Osteoblast (primary cell): ENCODE results near the gene GATAD2A. TPM values are rescaled to one million over a fixed set of nuclear protein-coding genes. Genes with fewer than 3 reads are reported as not detected.

ENCODE experiments used
- DNase-seq: peaks from one replicate; pipeline ENCODE4 v3.0.0; 2011; ENCODE audit warnings: low spot score, mixed read lengths; ENCODE audit not compliant: insufficient read length; ENCODE audit errors: missing footprints
- H2AFZ ChIP-seq: 2 replicates; pipeline ENCODE4 v1.6.0; 2011; ENCODE audit warnings: mild to moderate bottlenecking, low read length
- H3K27ac ChIP-seq: 2 replicates; pipeline ENCODE4 v1.5.1; 2011; ENCODE audit warnings: mild to moderate bottlenecking, low read depth, low read length, moderate library complexity
- H3K27me3 ChIP-seq: 2 replicates; pipeline ENCODE4 v1.6.0; 2012; ENCODE audit warnings: mild to moderate bottlenecking, control low read depth, inconsistent platforms, low read length, moderate library complexity; ENCODE audit not compliant: insufficient read depth
- H3K36me3 ChIP-seq: 2 replicates; pipeline ENCODE4 v1.5.1; 2011; ENCODE audit warnings: mild to moderate bottlenecking, low read length, control low read depth, moderate library complexity; ENCODE audit not compliant: insufficient read depth
- H3K4me1 ChIP-seq: 2 replicates; pipeline ENCODE4 v1.5.1; 2011; ENCODE audit warnings: mild to moderate bottlenecking, low read length, control low read depth, moderate library complexity; ENCODE audit not compliant: insufficient read depth
- H3K4me2 ChIP-seq: 2 replicates; pipeline ENCODE4 v1.6.0; 2011; ENCODE audit warnings: mild to moderate bottlenecking, low read length; ENCODE audit not compliant: insufficient read depth
- H3K4me3 ChIP-seq: fragments of 200-600 bp; sonication (generic); 3 replicates; pipeline ENCODE4 v1.5.1; 2012; ENCODE audit warnings: mild to moderate bottlenecking, low read length, inconsistent platforms; ENCODE audit not compliant: insufficient read depth
- H3K79me2 ChIP-seq: 2 replicates; pipeline ENCODE4 v1.6.0; 2012; ENCODE audit warnings: mild to moderate bottlenecking, low read length, control low read depth, inconsistent platforms; ENCODE audit not compliant: insufficient read depth
- H3K9me3 ChIP-seq: 2 replicates; pipeline ENCODE4 v1.5.1; 2011; ENCODE audit warnings: low read depth, low read length, control low read depth
- H4K20me1 ChIP-seq: 2 replicates; pipeline ENCODE4 v1.6.0; 2012; ENCODE audit warnings: mild to moderate bottlenecking, low read length, control low read depth; ENCODE audit not compliant: insufficient read depth
- total RNA-seq: library from RNA; depleted of rRNA; stranded (reverse); fragments of >200 nt; gene quantifications from 2 replicates; pipeline ENCODE4 v1.2.3, GENCODE V29; 2012
- TF ChIP-seq, protein P1 (sequence below): IDR thresholded peaks from 2 replicates; pipeline ENCODE4 v1.5.1; 2011; ENCODE audit warnings: mild to moderate bottlenecking, low read depth, low read length, moderate library complexity; ENCODE audit errors: extremely low read depth

The GATAD2A gene
- total RNA-seq, 1 donor = 48.9 TPM

DNA sequence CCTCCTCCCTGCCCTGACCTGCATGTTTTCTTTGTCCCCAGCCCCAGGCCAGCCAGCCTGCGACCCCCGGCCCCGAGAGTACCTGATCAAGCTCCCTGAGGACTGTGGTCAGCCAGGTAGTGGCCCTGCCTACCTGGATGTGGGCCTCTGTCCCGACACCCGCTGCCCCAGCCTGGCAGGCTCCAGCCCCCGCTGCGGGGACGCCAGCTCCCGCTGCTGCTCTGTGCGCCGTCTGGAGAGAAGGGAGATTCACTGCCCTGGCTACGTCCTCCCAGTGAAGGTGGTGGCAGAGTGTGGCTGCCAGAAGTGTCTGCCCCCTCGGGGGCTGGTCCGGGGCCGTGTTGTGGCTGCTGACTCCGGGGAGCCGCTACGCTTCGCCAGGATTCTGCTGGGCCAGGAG, 138.2 kb downstream of the GATAD2A start:
- no peaks in the 10 kb centered on the region for H3K36me3 ChIP-seq
- no peak overlapping the region for H3K4me2 ChIP-seq
- no peak overlapping the region for H3K4me3 ChIP-seq
- peaks cover 10% of the 10 kb centered on the region for H3K4me1 ChIP-seq
- no peak overlapping the region for H3K27ac ChIP-seq
- H3K27me3 ChIP-seq = peaks cover 5% of the 10 kb centered on the region
- H3K79me2 ChIP-seq = no peaks in the 10 kb centered on the region
- H3K9me3 ChIP-seq = no peaks in the 10 kb centered on the region
- H2AFZ ChIP-seq = no peak overlapping the region
- DNase-seq = peak; percentile 78
- H4K20me1 ChIP-seq = no peaks in the 10 kb centered on the region
- TF ChIP-seq, protein P1, sequence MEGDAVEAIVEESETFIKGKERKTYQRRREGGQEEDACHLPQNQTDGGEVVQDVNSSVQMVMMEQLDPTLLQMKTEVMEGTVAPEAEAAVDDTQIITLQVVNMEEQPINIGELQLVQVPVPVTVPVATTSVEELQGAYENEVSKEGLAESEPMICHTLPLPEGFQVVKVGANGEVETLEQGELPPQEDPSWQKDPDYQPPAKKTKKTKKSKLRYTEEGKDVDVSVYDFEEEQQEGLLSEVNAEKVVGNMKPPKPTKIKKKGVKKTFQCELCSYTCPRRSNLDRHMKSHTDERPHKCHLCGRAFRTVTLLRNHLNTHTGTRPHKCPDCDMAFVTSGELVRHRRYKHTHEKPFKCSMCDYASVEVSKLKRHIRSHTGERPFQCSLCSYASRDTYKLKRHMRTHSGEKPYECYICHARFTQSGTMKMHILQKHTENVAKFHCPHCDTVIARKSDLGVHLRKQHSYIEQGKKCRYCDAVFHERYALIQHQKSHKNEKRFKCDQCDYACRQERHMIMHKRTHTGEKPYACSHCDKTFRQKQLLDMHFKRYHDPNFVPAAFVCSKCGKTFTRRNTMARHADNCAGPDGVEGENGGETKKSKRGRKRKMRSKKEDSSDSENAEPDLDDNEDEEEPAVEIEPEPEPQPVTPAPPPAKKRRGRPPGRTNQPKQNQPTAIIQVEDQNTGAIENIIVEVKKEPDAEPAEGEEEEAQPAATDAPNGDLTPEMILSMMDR = no peak

DNA sequence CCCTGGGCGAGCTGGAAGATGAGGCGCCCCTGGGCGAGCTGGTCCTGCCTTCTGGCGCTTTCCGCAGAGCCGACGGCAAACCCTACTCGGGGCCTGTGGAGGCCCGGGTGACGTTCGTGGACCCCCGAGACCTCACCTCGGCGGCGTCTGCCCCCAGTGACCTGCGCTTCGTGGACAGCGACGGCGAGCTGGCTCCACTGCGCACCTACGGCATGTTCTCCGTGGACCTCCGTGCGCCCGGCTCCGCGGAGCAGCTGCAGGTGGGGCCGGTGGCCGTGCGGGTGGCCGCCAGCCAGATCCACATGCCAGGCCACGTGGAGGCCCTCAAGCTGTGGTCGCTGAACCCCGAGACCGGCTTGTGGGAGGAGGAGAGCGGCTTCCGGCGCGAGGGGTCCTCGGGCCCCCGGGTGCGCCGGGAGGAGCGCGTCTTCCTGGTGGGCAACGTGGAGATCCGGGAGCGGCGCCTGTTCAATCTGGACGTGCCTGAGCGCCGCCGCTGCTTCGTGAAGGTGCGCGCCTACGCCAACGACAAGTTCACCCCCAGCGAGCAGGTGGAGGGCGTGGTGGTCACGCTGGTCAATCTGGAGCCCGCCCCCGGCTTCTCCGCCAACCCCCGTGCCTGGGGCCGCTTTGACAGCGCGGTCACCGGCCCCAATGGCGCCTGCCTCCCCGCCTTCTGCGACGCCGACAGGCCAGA, 138.9 kb downstream of the GATAD2A start:
- Histone ChIP-seq H3K4me2 (no peak overlapping the region), H3K79me2 (no peaks in the 10 kb centered on the region), H4K20me1 (no peaks in the 10 kb centered on the region), H2AFZ (no peak overlapping the region), H3K4me3 (no peak overlapping the region), H3K36me3 (no peaks in the 10 kb centered on the region), H3K9me3 (no peaks in the 10 kb centered on the region), H3K27ac (no peak overlapping the region), H3K4me1 (peaks cover 7% of the 10 kb centered on the region), H3K27me3 (peaks cover 1% of the 10 kb centered on the region)
- TF ChIP-seq, protein P1 = no peak
- DNase-seq = peak; percentile 75

DNA sequence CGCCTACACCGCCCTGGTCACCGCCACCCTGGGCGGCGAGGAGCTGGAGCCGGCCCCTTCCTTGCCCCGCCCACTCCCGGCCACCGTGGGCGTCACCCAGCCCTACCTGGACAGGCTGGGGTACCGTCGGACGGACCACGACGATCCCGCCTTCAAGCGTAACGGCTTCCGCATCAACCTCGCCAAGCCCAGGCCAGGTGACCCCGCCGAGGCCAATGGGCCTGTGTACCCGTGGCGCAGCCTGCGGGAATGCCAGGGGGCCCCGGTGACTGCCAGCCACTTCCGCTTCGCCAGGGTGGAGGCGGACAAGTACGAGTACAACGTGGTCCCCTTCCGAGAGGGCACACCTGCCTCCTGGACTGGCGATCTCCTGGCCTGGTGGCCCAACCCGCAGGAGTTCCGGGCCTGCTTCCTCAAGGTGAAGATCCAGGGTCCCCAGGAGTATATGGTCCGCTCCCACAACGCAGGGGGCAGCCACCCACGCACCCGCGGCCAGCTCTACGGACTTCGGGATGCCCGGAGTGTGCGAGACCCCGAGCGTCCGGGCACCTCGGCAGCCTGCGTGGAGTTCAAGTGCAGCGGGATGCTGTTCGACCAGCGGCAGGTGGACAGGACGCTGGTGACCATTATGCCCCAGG, 139.6 kb downstream of the GATAD2A start:
- Histone ChIP-seq H3K4me2 (no peak overlapping the region), H3K27me3 (peaks cover 7% of the 10 kb centered on the region), H3K27ac (no peak overlapping the region), H3K36me3 (no peaks in the 10 kb centered on the region), H3K9me3 (no peaks in the 10 kb centered on the region), H3K4me3 (no peak overlapping the region), H4K20me1 (no peaks in the 10 kb centered on the region), H3K4me1 (peaks cover 9% of the 10 kb centered on the region), H3K79me2 (no peaks in the 10 kb centered on the region), H2AFZ (no peak overlapping the region)
- TF ChIP-seq, protein P1 = no peak
- peak; percentile 55 for DNase-seq

DNA sequence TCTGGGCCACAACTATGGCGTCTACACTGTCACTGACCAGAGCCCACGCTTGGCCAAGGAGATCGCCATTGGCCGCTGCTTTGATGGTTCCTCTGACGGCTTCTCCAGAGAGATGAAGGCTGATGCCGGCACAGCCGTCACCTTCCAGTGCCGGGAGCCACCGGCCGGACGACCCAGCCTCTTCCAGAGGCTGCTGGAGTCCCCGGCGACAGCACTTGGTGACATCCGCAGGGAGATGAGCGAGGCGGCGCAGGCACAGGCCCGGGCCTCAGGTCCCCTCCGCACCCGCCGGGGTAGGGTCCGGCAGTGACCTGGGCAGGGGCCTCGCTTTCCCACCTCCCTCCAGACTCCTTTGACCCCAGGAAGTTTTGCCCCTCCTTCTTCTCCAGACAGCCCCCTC, 140.2 kb downstream of the GATAD2A start:
- H3K4me2 ChIP-seq = no peak overlapping the region
- H3K27ac ChIP-seq = no peak overlapping the region
- H2AFZ ChIP-seq = no peak overlapping the region
- H3K4me3 ChIP-seq = no peak overlapping the region
- no peaks in the 10 kb centered on the region for H3K36me3 ChIP-seq
- DNase-seq = peak; percentile 82
- H4K20me1 ChIP-seq = no peaks in the 10 kb centered on the region
- peaks cover 12% of the 10 kb centered on the region for H3K4me1 ChIP-seq
- no peaks in the 10 kb centered on the region for H3K9me3 ChIP-seq
- no peaks in the 10 kb centered on the region for H3K79me2 ChIP-seq
- TF ChIP-seq, protein P1 = no peak
- peaks cover 7% of the 10 kb centered on the region for H3K27me3 ChIP-seq
